SH-SY5Y (cell line): ENCODE measurements around the gene COL27A1.

ENCODE experiments used
- GATA2 ChIP-seq: IDR thresholded peaks from 2 replicates; pipeline ENCODE4 v1.6.1; 2011; ENCODE audit warnings: mild to moderate bottlenecking, low read depth, low read length
- GATA3 ChIP-seq: IDR thresholded peaks from 2 replicates; pipeline ENCODE4 v1.6.1; 2011; ENCODE audit warnings: low read depth, mild to moderate bottlenecking, low read length, moderate library complexity

COL27A1 gene

GRCh38 chr9:114263853-114264510, 108.6 kb downstream of the COL27A1 start:
- TF ChIP-seq GATA3 (no peak), GATA2 (no peak)

- TF ChIP-seq GATA3 (no peak), GATA2 (no peak)
Observed at GRCh38 chr9:114264806-114265550, 109.6 kb downstream of the COL27A1 start.

- no peak for TF ChIP-seq GATA3
- TF ChIP-seq GATA2 = no peak
Observed at GRCh38 chr9:114266969-114267368, 111.6 kb downstream of the COL27A1 start.

- TF ChIP-seq GATA3 = no peak
- no peak for TF ChIP-seq GATA2
Observed at GRCh38 chr9:114269023-114269422, 113.7 kb downstream of the COL27A1 start.

DNA sequence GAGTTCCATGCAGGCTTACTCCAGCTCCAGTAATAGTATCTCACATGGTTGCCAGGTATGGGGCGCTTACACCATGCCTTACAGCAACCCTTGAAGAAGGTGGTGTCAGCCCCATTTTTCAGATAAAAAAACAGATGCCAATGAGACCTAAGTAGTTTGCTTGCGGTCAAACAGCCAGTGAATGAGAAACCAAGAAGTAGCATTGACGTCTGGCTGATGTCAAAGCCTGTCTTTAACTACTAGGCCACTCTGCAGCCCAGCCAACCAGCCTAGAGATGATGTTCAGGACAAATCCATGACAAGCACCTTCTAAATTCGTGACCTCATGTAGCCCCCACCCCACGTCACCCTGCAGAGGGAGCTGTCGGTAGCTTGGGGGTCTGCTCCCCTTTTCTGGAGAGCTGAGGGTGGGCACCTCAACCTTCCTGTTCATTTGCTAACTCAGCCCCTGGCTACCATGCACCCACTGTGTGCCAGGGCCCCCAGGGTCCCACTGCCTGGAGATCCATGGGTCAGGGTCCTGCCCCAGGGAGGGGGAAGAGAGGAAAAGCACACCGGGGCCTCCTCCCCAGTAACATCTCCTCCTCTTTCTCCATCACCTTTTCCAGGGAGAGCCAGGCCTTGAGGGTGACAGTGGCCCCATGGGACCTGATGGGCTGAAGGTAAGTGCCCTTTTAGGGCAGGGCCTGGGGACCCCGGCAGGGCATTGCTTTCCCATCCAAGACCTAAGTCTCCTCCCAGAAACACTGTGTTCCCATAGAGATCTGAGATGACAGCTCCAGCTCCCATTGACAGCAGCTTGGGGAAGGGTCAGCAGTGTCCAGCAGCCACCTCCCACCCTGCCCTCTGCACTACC, 115.0 kb downstream of the COL27A1 start:
- TF ChIP-seq GATA3 (no peak), GATA2 (no peak)

GRCh38 chr9:114271556-114272510, 116.5 kb downstream of the COL27A1 start:
- no peak for TF ChIP-seq GATA2
- no peak for TF ChIP-seq GATA3

GRCh38 chr9:114272739-114273431, 117.5 kb downstream of the COL27A1 start:
- no peak for TF ChIP-seq GATA3
- no peak for TF ChIP-seq GATA2

- TF ChIP-seq GATA2 = no peak
- no peak for TF ChIP-seq GATA3
Observed at GRCh38 chr9:114273461-114273881, 118.1 kb downstream of the COL27A1 start.

DNA sequence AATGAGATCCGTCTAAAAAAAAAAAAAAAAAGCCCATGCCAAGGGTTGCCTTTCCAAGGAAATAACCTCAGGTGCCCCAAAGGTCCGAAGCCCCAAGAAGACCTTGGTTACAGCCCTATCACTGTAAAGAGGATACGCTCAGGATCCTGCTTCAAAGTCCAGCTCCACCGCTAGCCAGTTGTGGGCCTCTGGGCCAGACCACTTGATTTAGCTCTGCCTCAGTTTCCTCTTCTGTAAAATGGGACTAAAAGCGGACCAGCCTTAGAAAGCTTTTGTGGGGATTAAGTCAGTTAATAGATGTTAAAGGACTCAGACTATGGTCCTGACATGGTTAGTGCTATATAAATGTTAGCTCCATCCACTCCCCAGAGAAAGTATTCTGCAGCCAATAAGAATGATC, 118.9 kb downstream of the COL27A1 start:
- TF ChIP-seq GATA3 (no peak), GATA2 (no peak)

DNA sequence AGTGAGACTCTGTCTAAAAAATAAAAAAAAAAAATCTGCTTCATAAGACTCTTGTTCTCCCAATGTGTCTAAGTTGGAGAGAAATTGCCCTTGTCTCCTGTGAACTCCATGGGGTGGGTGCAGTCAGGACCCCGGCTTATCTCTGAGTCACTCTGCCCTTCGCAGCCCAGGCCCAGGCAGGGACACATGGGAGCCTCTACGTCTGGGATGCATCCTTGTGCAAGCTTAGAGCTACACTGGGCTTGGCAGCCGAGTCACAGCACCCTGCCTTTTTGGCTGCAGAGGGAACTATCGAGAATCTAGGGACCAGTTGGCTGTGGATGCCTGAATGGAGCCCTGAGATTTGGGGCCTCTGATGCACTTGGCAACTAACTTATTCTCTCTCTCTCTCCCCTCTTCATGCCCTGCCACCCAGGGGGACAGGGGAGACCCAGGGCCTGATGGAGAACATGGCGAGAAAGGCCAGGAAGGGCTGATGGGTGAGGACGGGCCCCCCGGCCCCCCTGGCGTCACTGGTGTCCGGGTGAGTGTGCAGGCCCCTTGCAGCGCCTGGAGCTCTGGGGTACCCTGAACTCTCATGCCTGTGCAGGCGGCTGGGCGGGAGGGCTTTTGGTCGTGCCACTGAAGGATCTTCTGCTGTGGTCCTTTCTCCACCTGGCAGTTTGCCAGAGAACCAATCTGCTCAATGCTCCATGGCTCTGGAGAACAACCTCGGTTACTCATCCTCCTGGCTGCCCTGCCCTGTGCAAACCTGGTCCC, 120.1 kb downstream of the COL27A1 start:
- TF ChIP-seq GATA3 (no peak), GATA2 (no peak)

- TF ChIP-seq GATA3 (no peak), GATA2 (no peak)
Observed at GRCh38 chr9:114276908-114277821, 121.8 kb downstream of the COL27A1 start.

DNA sequence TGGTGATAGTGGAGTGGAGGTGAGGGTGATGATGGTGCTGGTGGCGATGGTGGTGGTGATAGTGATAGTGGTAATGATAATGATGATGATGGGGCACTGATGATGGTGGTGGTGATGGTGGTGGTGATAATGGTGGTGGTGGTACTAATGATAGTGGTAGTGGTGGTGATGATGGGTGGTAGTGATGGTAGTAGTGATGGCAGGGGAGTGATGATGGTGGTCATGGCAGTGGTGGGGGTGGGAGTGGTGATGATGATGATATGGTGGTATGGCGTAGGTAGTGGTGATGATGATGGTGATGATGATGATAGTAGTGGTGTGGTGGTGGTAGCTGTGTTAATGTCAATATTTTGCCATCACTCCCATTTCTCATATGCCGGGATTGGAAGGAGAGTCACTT, 123.0 kb downstream of the COL27A1 start:
- TF ChIP-seq GATA2 = no peak
- no peak for TF ChIP-seq GATA3
